HS-5 (cell line): ENCODE measurements around the gene MARK3.
A peak's percentile ranks its signal among the peaks of the same experiment; 100 is the strongest.
"Not testable (repeated sequence)": the region's sequence is repeated elsewhere in the genome, so short reads cannot be mapped to it uniquely, and the experiment has no call there.

Experiments used
- DNase-seq: peaks from one replicate; pipeline ENCODE4 v3.0.0-alpha.2; 2012; ENCODE audit warnings: low read depth

The MARK3 gene

DNA sequence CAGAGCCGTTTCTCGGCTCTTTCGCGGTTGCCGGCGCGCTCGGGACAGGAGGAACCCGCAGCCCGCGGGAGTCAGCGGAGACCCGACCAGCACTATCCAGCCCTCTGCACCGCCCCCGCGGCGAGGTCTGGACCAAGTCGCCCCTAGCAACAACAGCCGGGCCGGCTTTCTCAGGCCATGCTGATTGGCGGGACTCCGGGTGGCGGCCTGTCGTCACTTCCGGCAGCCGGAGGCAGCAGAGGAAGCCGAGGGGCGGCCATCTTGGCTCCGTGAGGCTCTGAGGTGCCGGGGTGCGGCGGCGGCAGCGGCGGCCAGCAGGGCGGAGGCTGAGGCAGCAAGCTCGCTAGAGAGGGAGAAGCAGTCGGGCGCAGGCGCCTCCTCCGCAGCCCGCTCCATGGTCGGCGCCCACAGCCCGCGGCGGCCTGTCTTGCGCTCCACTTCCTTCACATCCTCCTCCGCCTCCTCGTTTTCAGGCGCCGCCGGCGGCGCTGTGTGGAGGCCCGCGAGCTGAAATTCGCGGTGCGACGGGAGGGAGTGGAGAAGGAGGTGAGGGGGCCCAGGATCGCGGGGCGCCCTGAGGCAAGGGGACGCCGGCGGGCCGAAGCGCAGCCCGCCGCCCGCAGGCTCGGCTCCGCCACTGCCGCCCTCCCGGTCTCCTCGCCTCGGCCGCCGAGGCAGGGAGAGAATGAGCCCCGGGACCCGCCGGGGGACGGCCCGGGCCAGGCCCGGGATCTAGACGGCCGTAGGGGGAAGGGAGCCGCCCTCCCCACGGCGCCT lies at the start of gene MARK3:
Gene MARK3 (plus strand): TSS at position 264 of the 777 bp plus-strand sequence. CDS start 615 bp downstream, outside the sequence.
- DNase-seq, result peak; percentile 73

DNA sequence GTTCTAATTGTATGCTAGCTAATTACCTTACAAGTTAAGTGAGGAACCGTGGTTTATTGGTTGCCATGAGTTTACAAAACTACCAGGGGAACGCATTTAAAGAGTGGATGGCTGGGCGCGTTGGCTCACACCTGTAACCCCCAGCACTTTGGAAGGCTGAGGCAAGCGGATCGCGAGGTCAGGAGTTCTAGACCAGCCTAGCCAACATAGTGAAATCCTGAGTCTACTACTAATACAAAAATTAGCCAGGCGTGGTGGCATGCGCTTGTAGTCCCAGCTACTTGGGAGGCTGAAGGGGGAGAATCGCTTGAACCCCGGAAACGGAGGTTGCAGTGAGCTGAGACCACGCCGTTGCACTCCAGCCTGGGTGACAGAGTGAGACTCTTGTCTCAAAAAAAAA lies 49.0 kb upstream of the MARK3 start:
- no peak for DNase-seq

DNA sequence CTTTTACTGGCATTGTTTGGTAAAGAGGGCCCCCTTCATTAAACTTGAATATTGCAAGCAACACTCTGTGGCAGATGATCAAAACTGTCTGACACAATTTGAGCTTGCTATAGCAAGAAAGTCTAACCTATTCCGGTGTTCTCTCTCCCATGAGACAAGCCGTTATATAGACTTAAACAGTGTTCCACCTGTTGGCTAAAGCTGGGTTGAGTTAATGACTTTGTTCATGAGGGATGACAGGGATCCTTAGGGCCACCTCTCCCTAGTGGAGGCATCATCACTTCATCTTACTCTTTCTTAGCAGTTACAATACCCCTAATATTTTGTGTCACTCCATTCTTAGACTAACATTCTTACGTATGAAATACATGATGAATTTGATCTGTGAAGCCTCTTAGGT lies 47.4 kb upstream of the MARK3 start:
- DNase-seq, result no peak

DNA sequence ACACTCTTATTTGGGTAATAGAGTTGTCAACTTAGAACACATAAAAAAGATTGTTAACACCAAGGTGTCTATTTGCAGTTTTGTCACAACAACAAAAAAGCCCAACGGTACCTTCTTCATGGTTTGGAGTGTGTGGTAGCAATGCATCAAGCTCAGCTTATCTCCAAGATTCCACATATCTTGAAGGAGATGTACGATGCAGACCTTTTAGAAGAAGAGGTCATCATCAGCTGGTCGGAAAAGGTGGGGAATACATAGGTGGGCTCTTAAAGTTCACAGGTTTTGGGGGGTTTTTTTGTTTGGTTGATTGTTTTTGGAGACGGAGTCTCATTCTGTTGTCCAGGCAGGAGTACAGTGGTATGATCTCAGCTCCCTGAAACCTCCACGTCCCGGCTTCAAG lies 45.7 kb upstream of the MARK3 start:
- no peak for DNase-seq

DNA sequence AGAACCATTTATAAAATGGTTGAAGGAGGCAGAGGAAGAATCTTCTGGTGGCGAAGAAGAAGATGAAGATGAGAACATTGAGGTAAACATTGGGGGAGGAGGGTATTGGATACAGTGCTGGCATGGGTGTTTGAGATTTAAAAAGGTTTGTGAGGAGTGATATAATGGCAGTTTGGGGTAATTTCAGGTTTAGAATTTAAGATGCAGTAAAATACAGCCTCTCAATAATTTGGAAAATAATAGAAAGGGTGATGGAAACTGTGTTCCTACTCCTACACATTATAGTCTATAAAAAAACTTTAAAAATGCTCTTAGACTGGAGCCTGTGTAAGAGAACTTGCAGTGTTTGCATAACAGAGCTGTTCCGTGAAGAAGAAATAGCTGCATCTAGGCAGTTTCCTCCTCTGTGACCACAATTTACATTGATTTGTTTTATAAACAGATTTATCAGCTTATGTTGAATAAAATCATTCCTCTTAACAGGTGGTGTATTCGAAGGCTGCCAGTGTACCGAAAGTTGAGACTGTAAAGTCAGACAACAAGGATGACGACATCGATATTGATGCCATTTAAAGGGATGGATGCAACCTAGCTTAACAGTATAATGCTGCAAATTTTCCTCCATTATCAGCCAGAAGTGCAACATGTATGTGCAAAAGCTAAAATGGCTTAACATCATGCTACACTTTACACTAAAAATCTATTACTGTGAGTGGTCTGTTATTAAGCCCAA lies 44.6 kb upstream of the MARK3 start:
- DNase-seq, result no peak

DNA sequence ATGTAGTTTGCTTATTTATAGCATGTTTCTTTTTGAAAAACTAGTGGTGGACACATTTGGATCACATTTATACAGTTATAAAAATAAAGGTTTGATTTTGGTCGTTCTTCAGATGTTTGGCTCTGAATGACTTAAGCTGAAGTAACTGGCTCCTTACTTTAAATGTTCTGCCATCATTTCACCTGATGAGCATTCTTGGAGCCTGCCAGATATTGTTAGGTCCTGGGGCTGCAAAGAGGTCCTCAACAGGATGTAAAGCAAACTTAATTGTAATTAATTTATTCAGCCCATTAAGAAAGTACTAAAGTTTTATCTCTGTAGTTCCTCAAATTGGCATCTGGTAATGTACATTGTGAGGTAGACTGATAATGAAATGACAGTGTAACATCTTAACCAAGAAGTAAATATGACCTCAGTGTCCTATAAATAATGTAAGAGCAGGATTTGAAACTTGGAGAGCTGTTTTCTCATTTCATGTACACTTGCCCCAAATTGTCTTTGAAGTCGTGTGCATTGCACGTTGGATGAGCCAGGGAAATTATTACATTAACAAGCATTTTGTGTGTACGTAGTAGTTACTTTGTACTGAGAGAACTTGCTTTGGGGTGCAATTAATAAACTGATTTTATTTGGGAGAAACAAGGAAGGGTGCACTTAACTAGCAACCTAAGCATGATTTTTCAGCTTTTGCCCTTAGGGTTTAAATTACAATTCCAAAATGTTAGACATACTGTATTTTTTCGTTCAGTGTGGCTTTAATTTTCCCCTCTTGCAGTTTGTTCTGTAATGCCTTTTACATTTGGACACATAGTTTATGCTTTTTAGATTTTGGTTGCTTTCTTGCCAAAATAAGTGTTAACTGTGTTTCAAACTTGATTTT lies 43.7 kb upstream of the MARK3 start:
- no peak for DNase-seq

DNA sequence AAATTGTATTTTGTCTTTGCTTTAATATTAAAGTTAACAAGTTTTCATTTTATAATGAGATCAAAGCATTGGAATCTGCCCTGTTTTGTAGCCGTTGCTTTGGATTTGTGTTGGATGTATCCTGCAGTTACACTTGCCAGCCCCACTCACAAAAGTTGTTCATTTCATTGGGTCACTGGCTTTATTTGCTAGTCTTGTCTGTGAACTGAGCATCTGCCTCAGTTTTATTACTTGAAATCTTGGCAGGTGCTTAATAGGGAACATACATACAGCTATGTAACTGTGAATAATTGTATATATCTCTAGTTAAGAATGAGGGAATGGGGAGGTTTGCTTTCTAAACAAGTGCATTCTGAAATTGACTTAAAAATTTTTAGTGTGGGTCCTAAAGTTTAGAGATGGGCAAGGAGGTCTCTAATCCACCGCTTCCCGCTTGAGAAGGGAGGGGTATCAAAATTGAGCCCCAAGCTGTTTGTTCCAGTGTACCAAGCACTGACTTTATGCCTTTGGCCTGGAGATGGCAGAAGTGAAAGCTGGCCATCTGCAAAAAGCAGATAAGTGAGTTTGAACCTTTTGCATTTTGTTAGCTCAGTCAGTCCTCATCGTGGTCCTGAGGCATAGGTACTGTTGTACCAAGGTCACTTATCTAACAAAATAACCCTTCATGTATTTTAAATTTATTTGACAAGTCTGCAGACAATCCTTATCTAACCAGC lies 41.9 kb upstream of the MARK3 start:
- DNase-seq, result no peak

DNA sequence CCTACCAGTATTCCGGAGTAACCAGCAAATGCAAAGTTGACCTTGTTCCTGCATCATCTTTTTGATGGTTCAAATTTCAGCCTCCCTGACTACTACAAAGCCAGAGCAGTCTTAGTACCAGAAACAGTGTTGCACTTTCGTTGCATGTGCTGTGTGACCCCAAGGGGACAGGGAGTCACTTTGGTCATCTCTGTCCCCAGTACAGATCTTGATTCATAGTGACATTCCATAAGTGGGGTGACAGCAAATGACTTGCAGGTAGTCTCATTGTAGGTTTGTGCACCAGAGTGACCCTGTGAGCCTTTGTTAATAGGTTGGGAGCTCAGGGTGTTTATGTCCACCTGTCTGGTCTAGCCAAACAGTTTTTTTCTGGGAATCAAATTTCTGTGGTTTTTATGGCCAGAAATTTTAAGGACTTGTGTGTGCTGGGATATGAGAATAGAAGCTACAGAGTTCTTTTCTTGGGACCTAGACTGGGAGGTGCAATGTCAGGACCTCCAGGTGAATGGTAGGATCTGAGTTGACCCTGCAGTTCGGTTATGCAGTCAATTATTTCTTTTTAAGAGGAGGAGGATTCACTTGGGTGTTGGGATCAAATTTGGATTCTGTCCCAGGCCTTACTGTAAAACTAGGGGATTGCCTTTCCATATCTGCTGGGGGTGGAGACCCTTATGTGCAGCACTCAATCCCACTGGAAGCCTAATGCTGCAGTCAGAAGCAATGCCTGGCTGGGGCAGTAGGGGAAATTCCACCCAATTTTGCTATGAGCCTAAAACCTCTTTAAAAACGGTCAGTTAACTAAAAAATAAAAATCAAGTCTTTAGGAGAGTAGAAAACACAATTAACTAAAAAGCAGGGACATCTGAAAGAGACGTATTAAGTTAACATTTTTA lies 41.1 kb upstream of the MARK3 start:
- no peak for DNase-seq

DNA sequence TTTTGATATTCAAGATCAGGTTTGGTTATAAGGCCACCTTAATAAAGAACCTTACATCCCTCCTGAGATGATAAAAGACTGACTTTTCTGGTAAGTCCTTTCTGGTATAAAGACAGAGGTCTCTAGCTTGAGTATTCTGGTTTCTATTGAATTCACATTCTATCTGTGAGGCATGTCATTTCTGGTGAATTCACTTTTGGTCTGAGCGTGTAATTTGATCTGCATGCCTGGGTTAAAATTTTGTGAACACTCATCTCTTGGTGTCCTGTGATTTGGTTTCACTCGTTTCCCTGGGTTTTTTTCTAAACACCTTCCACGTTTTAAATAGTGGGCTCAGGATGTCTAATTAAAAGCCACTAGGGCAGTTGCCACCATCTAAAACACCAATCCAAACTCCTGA lies 38.9 kb upstream of the MARK3 start:
- DNase-seq, result no peak

DNA sequence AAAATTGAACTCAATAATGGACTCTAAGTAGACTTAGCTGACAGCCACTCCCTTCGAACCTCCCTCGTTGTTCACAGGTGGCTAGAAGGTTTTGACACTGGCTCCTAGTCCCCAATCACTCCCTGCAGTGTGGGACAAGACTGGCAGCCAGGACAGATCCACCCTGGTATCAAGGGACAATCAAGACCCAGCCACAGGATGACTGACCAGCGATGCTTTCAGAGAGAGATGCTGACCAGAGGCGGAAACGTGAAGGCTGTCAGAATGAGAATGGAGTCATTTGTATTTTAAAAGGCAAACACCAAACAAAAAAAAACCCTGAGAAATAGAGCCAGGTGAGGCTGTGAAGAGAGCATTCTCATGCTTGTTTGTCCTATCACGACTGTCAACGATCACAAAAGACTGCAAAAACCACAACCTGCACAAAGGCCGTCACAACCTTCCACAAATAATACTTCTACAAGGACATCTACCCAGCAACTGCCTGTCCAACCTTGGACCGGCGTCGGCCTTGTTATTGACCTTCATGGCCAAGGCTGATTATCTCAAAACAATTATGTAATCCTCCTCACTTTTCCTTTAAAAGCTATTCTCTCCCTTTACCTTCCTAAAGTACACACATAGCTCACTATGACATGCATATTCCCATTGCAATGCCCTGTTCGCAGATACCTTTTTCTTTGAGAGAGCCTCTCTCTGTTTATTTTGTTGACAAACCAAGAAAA lies 38.0 kb upstream of the MARK3 start:
- DNase-seq, result no peak

DNA sequence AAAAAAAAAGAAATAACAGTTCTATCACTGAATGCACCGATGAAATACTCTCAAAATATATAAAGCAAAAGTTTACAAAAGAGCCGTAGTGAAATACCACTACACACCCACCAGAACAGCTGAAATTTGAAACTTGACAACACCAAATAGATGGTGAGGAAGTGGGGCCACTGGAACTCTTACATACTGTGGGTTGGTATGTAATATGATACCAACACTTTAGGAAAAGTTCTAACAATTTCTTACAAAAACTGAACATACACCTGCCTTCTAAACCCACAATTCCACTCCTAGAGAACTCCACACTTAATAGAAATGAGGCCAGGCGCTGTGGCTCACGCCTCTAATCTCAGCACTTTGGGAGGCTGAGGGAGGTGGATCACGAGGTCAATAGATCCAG lies 37.1 kb upstream of the MARK3 start:
- no peak for DNase-seq

DNA sequence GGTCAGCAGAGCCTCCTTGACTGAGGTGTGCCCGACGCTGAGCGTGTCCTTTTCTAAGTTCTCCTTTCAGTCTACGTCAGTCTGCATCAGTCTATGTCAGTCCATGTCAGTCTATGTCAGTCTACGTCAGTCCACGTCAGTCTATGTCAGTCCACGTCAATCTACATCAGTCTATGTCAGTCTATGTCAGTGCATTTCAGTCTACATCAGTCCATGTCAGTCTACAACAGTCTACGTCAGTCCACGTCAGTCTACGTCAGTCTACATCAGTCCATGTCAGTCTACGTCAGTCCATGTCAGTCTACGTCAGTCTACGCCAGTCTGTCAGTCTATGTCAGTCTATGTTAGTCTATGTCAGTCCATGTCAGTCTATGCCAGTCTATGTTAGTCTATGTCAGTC lies 35.2 kb upstream of the MARK3 start:
- no peak for DNase-seq

DNA sequence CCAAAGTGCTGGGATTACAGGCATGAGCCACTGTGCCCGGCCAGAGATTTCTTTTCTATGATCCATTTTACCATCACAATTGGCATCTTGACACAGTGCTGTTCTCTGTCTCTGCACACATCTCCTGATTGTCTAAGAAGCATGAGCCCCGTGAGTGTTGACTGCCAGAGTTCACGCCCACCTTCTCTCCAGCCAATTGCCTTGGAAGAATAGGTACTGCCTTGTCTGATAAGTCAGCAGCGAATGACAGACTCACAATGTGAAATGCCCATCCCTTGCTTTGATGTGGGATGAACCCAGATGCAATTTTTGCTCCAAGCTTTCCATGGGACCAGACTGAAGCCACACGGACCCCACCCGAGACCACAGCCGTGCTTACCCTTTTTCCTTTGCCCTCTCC lies 31.9 kb upstream of the MARK3 start:
- DNase-seq, result no peak

DNA sequence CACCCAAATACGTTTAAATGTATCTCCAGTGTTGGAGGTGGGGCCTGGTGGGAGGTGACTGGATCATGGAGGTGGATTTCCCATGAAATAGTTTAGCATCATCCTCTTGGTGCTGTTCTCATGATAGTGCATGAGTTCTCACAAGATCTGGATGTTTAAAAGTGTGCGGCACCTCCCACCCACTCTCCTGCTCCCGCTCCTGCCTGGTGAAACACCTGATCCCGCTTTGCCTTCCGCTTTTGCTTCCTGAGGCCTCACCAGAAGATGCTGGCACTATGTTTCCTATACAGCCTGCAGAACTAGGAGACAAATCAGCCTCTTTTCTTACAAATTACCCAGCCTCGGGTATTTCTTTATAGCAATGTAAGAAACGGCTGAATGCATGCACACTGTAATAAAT lies 31.1 kb upstream of the MARK3 start:
- no peak for DNase-seq

DNA sequence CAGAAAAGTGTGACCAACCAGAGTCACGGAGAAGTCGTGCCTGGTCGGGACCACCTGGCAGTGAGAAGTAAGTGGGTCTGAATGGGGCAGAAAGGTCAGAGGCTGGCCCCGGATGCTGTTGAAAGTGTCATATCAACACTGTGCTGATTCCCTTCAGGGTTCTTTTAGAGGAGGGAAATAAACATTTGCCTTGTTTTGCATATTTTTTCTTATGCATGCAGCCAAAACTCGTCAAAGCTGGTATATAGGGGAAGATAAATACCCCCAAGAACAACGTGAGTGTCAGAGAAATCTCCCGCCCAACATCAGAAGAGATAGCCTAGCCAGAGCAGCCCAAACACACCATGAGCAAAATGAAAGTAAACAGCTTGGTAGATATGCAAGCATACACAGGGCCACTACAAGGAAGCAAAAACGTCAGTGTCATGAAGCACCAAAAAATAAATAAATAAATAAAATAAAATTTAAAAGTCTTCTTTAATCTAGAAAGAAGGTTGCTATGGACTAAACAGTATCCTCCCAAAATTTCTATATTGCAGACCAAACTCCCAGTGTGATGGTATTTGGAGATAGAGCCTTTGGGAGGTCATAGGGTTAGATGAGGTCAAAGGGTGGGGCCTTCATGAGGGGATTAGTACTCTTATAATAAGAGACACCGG lies 29.1 kb upstream of the MARK3 start:
- DNase-seq, result no peak

DNA sequence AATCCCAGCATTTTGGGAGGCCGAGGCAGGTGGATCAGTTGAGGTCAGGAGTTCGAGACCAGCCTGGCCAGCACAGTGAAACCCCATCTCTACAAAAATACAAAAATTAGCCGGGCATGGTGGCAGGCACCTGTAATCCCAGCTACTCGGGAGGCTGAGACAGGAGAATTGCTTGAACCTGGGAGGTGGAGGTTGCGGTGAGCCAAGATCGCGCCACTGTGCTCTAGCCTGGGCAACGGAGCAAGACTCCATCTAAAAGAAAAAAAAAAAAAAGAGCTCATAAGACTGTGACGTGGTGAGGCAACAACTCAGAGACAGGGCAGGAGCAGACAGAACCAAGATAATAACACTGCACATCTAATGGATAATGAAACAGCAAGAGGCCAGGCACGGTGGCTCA lies 27.7 kb upstream of the MARK3 start:
- not testable (repeated sequence) for DNase-seq

DNA sequence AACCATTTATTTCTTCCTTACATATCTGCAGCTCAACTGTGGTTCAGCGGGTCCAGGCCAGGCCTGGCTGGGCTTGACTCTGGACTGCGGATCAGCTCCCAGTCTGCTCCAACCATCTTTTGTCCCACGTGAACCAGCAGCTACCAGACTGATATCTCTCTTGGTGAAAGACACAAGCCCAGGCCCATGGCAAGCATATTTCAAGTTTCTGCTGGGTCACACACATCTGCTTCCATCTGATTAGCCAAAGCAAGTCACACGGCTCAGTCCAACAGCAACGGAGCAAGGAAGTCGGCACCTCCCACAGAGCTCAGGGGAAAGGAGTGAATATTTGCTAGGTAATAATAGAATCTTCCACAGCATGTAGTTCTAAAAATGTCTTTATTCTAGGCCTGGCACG lies 24.7 kb upstream of the MARK3 start:
- DNase-seq, result no peak

DNA sequence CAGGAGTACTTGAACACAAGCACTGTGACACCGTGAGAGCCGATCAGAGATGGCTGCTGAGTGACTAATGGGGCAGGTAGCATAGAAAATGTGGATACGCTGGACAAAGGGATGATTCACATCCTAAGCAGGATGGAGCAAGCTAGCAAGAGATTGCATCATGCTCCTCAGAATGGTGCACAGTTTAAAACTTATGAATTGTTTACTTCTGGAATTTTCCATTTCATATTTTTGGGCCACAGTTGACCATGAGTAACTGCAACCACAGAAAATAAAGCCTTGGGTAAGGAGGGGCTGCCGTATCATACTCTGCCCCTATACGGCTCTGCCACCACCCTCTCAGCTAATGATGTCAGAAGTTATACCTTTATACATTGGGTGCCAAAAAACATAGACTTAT lies 23.3 kb upstream of the MARK3 start:
- DNase-seq, result peak; percentile 89

DNA sequence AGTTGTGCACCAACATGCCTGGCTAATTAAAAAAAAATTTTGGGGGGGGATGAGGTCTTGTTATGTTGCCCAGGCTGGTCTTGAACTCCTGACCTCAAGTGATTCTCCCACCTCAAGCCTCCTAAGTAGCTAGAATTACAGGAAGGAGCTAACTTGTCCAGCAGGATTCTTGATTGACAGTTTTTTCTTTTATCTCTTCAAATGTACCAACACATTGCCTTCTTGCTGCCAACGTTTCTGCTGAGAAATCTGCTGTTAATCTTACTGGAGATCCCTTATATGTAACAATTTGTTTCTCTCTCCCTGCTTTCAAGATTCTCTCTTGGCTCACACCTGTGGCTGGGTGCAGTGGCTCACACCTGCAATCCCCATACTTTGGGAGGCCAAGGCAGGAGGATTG lies 22.4 kb upstream of the MARK3 start:
- no peak for DNase-seq

DNA sequence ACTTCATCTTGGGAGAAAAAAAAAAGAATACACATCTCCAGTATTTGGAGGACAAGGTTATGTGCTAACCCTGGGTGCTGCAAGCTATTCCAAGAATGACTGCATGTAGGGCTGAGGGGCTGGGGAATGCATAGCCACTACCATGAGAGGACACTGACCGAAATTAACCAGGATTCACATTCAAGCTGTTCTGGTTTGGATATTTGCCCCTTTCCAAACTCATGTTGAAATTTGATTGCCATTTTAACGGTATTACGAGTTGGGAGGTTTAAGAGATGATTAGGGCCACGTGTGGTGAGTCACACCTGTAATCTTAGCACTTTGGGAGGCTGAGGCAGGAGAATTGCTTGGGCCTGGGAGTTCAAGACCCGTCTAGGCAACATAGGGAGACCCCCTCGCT lies 18.5 kb upstream of the MARK3 start:
- DNase-seq, result no peak
